GM12872 (cell line): ENCODE results near the gene SLC7A11.

Source experiments
- CTCF ChIP-seq: IDR thresholded peaks from 3 replicates; pipeline ENCODE4 v1.5.1; 2011; ENCODE audit warnings: low read depth, mild to moderate bottlenecking, low read length, moderate library complexity; ENCODE audit not compliant: insufficient read depth

SLC7A11 gene

GRCh38 chr4:138242076-138242833 is at the start of gene SLC7A11:
SLC7A11 (minus strand) TSS chr4:138242349; CDS start chr4:138242069, 280 bp downstream.
- TF ChIP-seq CTCF, result no peak

GRCh38 chr4:138291431-138291830 is 49.3 kb upstream of the SLC7A11 start:
- no peak for TF ChIP-seq CTCF

- no peak for TF ChIP-seq CTCF
These were observed 48.7 kb upstream of the SLC7A11 start for GRCh38 chr4:138290805-138291204.

- no peak for TF ChIP-seq CTCF
These were observed 37.1 kb upstream of the SLC7A11 start for GRCh38 chr4:138279286-138279685.

GRCh38 chr4:138277133-138277532 is 35.0 kb upstream of the SLC7A11 start:
- no peak for TF ChIP-seq CTCF

GRCh38 chr4:138275963-138276621 is 33.9 kb upstream of the SLC7A11 start:
- no peak for TF ChIP-seq CTCF

GRCh38 chr4:138275216-138275615 is 33.1 kb upstream of the SLC7A11 start:
- TF ChIP-seq CTCF, result no peak
